ENCODE data around the gene PRKCB.
"Not testable (repeated sequence)": the region's sequence is repeated elsewhere in the genome, so short reads cannot be mapped to it uniquely, and the experiment has no call there.

PRKCB gene

GRCh38 chr16:24195221-24195620 lies 359.4 kb downstream of the PRKCB start:
- no peak for DNase-seq

- DNase-seq: no peak
Observed at GRCh38 chr16:24198807-24199533, 363.2 kb downstream of the PRKCB start.

GRCh38 chr16:24203675-24204074 lies 367.9 kb downstream of the PRKCB start:
- DNase-seq: no peak

GRCh38 chr16:24204150-24204665 lies 368.4 kb downstream of the PRKCB start:
- DNase-seq: no peak

- DNase-seq: no peak
Observed at GRCh38 chr16:24206926-24207325, 371.1 kb downstream of the PRKCB start.

- peak; percentile 50 for DNase-seq
Observed at GRCh38 chr16:24208710-24209109, 372.9 kb downstream of the PRKCB start.

GRCh38 chr16:24214992-24215391 lies 379.2 kb downstream of the PRKCB start:
- no peak for DNase-seq

GRCh38 chr16:24216961-24217360 lies 381.2 kb downstream of the PRKCB start:
- DNase-seq: no peak

- no peak for DNase-seq
Observed at GRCh38 chr16:24217461-24217860, 381.7 kb downstream of the PRKCB start.

GRCh38 chr16:24218299-24218698 lies 382.5 kb downstream of the PRKCB start:
- DNase-seq: no peak

GRCh38 chr16:24221219-24221618 lies 385.4 kb downstream of the PRKCB start:
- no peak for DNase-seq

GRCh38 chr16:24228514-24228913 lies 392.7 kb downstream of the PRKCB start:
- no peak for DNase-seq

GRCh38 chr16:24232936-24233335 lies 397.2 kb downstream of the PRKCB start:
- no peak for DNase-seq

- DNase-seq: no peak
Observed at GRCh38 chr16:24234737-24235136, 399.0 kb downstream of the PRKCB start.

- DNase-seq: no peak
Observed at GRCh38 chr16:24235806-24236205, 400.0 kb downstream of the PRKCB start.

GRCh38 chr16:24238846-24239245 lies 403.1 kb downstream of the PRKCB start:
- DNase-seq: not testable (repeated sequence)

GRCh38 chr16:24246911-24247607 lies 411.3 kb downstream of the PRKCB start:
- DNase-seq: no peak

- peak; percentile 36 for DNase-seq
Observed at GRCh38 chr16:24253192-24253591, 417.4 kb downstream of the PRKCB start.

GRCh38 chr16:24255456-24256371 lies 419.9 kb downstream of the PRKCB start, which contains the start of gene CACNG3:
Gene CACNG3, plus strand, starts transcription at chr16:24256335. Its CDS starts 420 bp downstream, at chr16:24256755.
- no peak for DNase-seq

GRCh38 chr16:24257958-24258357 lies 422.2 kb downstream of the PRKCB start:
- DNase-seq: no peak

GRCh38 chr16:24258791-24259190 lies 423.0 kb downstream of the PRKCB start:
- no peak for DNase-seq

- no peak for DNase-seq
Observed at GRCh38 chr16:24262816-24263215, 427.0 kb downstream of the PRKCB start.
